NCI-H69 (cell line): ENCODE data around the gene ZNF93.
"Not testable (repeated sequence)": the region's sequence is repeated elsewhere in the genome, so short reads cannot be mapped to it uniquely, and the experiment has no call there.

Experiments
- DNase-seq: peaks from one replicate; lab custom pipeline; 2025; lab: John Stamatoyannopoulos, UW

Gene ZNF93

GRCh38 chr19:19900729-19901444, at the start of gene ZNF93:
Gene ZNF93, plus strand, starts transcription at chr19:19900946. Its CDS starts 143 bp downstream, at chr19:19901089.
- peak; percentile 99 for DNase-seq

- DNase-seq = not testable (repeated sequence)
Measured at GRCh38 chr19:19851740-19852139, 49.0 kb upstream of the ZNF93 start.

GRCh38 chr19:19858751-19859150, 42.0 kb upstream of the ZNF93 start:
- DNase-seq = no peak

- no peak for DNase-seq
Measured at GRCh38 chr19:19860756-19861390, 39.9 kb upstream of the ZNF93 start.

GRCh38 chr19:19865750-19866610, 34.8 kb upstream of the ZNF93 start, which contains the start of gene ZNF253:
Gene ZNF253, plus strand, starts transcription at chr19:19865882. Its CDS starts 115 bp downstream, at chr19:19865997.
- DNase-seq = peak; percentile 99

GRCh38 chr19:19866611-19867248, 34.0 kb upstream of the ZNF93 start:
- DNase-seq = peak; percentile 46

GRCh38 chr19:19870086-19870485, 30.7 kb upstream of the ZNF93 start:
- DNase-seq = not testable (repeated sequence)

GRCh38 chr19:19871932-19872331, 28.8 kb upstream of the ZNF93 start:
- no peak for DNase-seq

- DNase-seq = no peak
Measured at GRCh38 chr19:19873381-19873780, 27.4 kb upstream of the ZNF93 start.

- no peak for DNase-seq
Measured at GRCh38 chr19:19877724-19878123, 23.0 kb upstream of the ZNF93 start.

- DNase-seq = no peak
Measured at GRCh38 chr19:19884583-19884982, 16.2 kb upstream of the ZNF93 start.

GRCh38 chr19:19892055-19892941, 8.4 kb upstream of the ZNF93 start:
- not testable (repeated sequence) for DNase-seq

- DNase-seq = peak; percentile 68
Measured at GRCh38 chr19:19900139-19900728, 512 bp upstream of the ZNF93 start.

GRCh38 chr19:19907551-19907950, 6.8 kb downstream of the ZNF93 start:
- DNase-seq = peak; percentile 12

- DNase-seq = no peak
Measured at GRCh38 chr19:19909654-19910053, 8.9 kb downstream of the ZNF93 start.

GRCh38 chr19:19911150-19911549, 10.4 kb downstream of the ZNF93 start:
- no peak for DNase-seq

- no peak for DNase-seq
Measured at GRCh38 chr19:19914596-19914995, 13.8 kb downstream of the ZNF93 start.

- peak; percentile 38 for DNase-seq
Measured at GRCh38 chr19:19930417-19930816, 29.7 kb downstream of the ZNF93 start.

GRCh38 chr19:19933432-19934314, 32.9 kb downstream of the ZNF93 start:
- not testable (repeated sequence) for DNase-seq

- DNase-seq = no peak
Measured at GRCh38 chr19:19937403-19937802, 36.7 kb downstream of the ZNF93 start.
